Measurements from ENCODE around the gene NRL. TPM values are rescaled to one million over a fixed set of nuclear protein-coding genes. Genes with fewer than 3 reads are reported as not detected.
"Not testable (repeated sequence)": the region's sequence is repeated elsewhere in the genome, so short reads cannot be mapped to it uniquely, and the experiment has no call there.

Gene NRL
- total RNA-seq, 1 donor, result 1.8 TPM

GRCh38 chr14:24036169-24036962 is 78.4 kb downstream of the NRL start:
- peak overlapping the region; percentile 92 for H3K4me2 ChIP-seq (ENCODE audit: insufficient read depth, low read length)
- peak overlapping the region; percentile 99 for H2AFZ ChIP-seq (ENCODE audit: low read length)
- no peaks in the 10 kb centered on the region for H4K20me1 ChIP-seq (ENCODE audit: insufficient read depth, low read length)
- DNase-seq (ENCODE audit: insufficient read length, low spot score, missing footprints), result peak; percentile 88
- H3K79me2 ChIP-seq (ENCODE audit: insufficient read depth, low read length), result no peaks in the 10 kb centered on the region
- no peaks in the 10 kb centered on the region for H3K36me3 ChIP-seq (ENCODE audit: insufficient read depth, low read length)
- peak overlapping the region; percentile 79 for H3K4me3 ChIP-seq (ENCODE audit: insufficient read depth, low read length)
- no peaks in the 10 kb centered on the region for H3K27me3 ChIP-seq (ENCODE audit: insufficient read depth, low read length)
- no peaks in the 10 kb centered on the region for H3K4me1 ChIP-seq (ENCODE audit: insufficient read depth, low read length)
- TF ChIP-seq CTCF (IDR thresholded peaks at IDR 0.05; ENCODE audit: extremely low read depth, low read depth, low read length), result peak; percentile 73
- no peaks in the 10 kb centered on the region for H3K9me3 ChIP-seq (ENCODE audit: low read depth, low read length)
- peak overlapping the region; percentile 32 for H3K27ac ChIP-seq (ENCODE audit: low read depth, low read length)

GRCh38 chr14:24035769-24036168 is 79.0 kb downstream of the NRL start:
- H3K4me1 ChIP-seq (ENCODE audit: insufficient read depth, low read length); H3K27ac ChIP-seq (ENCODE audit: low read depth, low read length); H3K79me2 ChIP-seq (ENCODE audit: insufficient read depth, low read length); H3K9me3 ChIP-seq (ENCODE audit: low read depth, low read length); H3K27me3 ChIP-seq (ENCODE audit: insufficient read depth, low read length); H4K20me1 ChIP-seq (ENCODE audit: insufficient read depth, low read length); DNase-seq (ENCODE audit: insufficient read length, low spot score, missing footprints); H3K36me3 ChIP-seq (ENCODE audit: insufficient read depth, low read length); H2AFZ ChIP-seq (ENCODE audit: low read length): not testable (repeated sequence)
- peak overlapping the region; percentile 79 for H3K4me3 ChIP-seq (ENCODE audit: insufficient read depth, low read length)
- H3K4me2 ChIP-seq (ENCODE audit: insufficient read depth, low read length), result peak overlapping the region; percentile 92

- H3K27ac ChIP-seq (ENCODE audit: low read depth, low read length), result no peak overlapping the region
- no peak overlapping the region for H3K4me3 ChIP-seq (ENCODE audit: insufficient read depth, low read length)
- no peaks in the 10 kb centered on the region for H3K9me3 ChIP-seq (ENCODE audit: low read depth, low read length)
- DNase-seq (ENCODE audit: insufficient read length, low spot score, missing footprints), result peak; percentile 25
- H3K79me2 ChIP-seq (ENCODE audit: insufficient read depth, low read length), result no peaks in the 10 kb centered on the region
- H3K4me2 ChIP-seq (ENCODE audit: insufficient read depth, low read length), result no peak overlapping the region
- H4K20me1 ChIP-seq (ENCODE audit: insufficient read depth, low read length), result no peaks in the 10 kb centered on the region
- no peak for TF ChIP-seq CTCF (IDR thresholded peaks at IDR 0.05; ENCODE audit: extremely low read depth, low read depth, low read length)
- no peak overlapping the region for H2AFZ ChIP-seq (ENCODE audit: low read length)
- no peaks in the 10 kb centered on the region for H3K36me3 ChIP-seq (ENCODE audit: insufficient read depth, low read length)
- H3K27me3 ChIP-seq (ENCODE audit: insufficient read depth, low read length), result no peaks in the 10 kb centered on the region
- no peaks in the 10 kb centered on the region for H3K4me1 ChIP-seq (ENCODE audit: insufficient read depth, low read length)
Measured at GRCh38 chr14:24032727-24033418, 81.9 kb downstream of the NRL start.

- H3K4me1 ChIP-seq (ENCODE audit: insufficient read depth, low read length); H3K36me3 ChIP-seq (ENCODE audit: insufficient read depth, low read length); H3K79me2 ChIP-seq (ENCODE audit: insufficient read depth, low read length); H3K4me2 ChIP-seq (ENCODE audit: insufficient read depth, low read length); H2AFZ ChIP-seq (ENCODE audit: low read length); H3K27me3 ChIP-seq (ENCODE audit: insufficient read depth, low read length); DNase-seq (ENCODE audit: insufficient read length, low spot score, missing footprints); H3K27ac ChIP-seq (ENCODE audit: low read depth, low read length); H3K4me3 ChIP-seq (ENCODE audit: insufficient read depth, low read length); H4K20me1 ChIP-seq (ENCODE audit: insufficient read depth, low read length); H3K9me3 ChIP-seq (ENCODE audit: low read depth, low read length): not testable (repeated sequence)
Measured at GRCh38 chr14:24031331-24031730, 83.4 kb downstream of the NRL start.

GRCh38 chr14:24029687-24030086 is 85.1 kb downstream of the NRL start:
- not testable (repeated sequence) for H4K20me1 ChIP-seq (ENCODE audit: insufficient read depth, low read length); H3K4me1 ChIP-seq (ENCODE audit: insufficient read depth, low read length); H3K79me2 ChIP-seq (ENCODE audit: insufficient read depth, low read length); H3K27me3 ChIP-seq (ENCODE audit: insufficient read depth, low read length); DNase-seq (ENCODE audit: insufficient read length, low spot score, missing footprints); H3K4me3 ChIP-seq (ENCODE audit: insufficient read depth, low read length); H2AFZ ChIP-seq (ENCODE audit: low read length); H3K9me3 ChIP-seq (ENCODE audit: low read depth, low read length); H3K27ac ChIP-seq (ENCODE audit: low read depth, low read length); H3K36me3 ChIP-seq (ENCODE audit: insufficient read depth, low read length); H3K4me2 ChIP-seq (ENCODE audit: insufficient read depth, low read length)

Small RNAs within 50 kb of the gene (small RNA-seq; reads per million reads assigned to genes)
- not detected for gene RNA5SP383

Other genes with a start within 250 kb of the NRL start
- 31.5 and 36.5 TPM in 2 replicates for gene DHRS4, start 161.2 kb downstream of the NRL start, total RNA-seq
- 9.0 and 9.7 TPM in 2 replicates for gene DHRS4L2, start 126.0 kb downstream of the NRL start, total RNA-seq
- not detected in 2 replicates for gene CARMIL3, start 62.9 kb downstream of the NRL start, total RNA-seq
- not detected in 2 replicates for gene CPNE6, start 43.4 kb downstream of the NRL start, total RNA-seq
- 26.2 and 35.1 TPM in 2 replicates for gene PCK2, start 20.6 kb downstream of the NRL start, total RNA-seq
- 73.4 and 84.7 TPM in 2 replicates for gene DCAF11, start 172 bp downstream of the NRL start, total RNA-seq
- gene FITM1, start 15.7 kb upstream of the NRL start, total RNA-seq, result 0.29 and 0.72 TPM in 2 replicates
- 95.5 and 111 TPM in 2 replicates for gene PSME1, start 21.2 kb upstream of the NRL start, total RNA-seq
- gene EMC9, start 26.6 kb upstream of the NRL start, total RNA-seq, result 6.9 and 9.1 TPM in 2 replicates
- 47.7 and 55.7 TPM in 2 replicates for gene PSME2, start 31.7 kb upstream of the NRL start, total RNA-seq
- gene RNF31, start 32.5 kb upstream of the NRL start, total RNA-seq, result 43.9 and 49.6 TPM in 2 replicates
- gene IRF9, start 46.3 kb upstream of the NRL start, total RNA-seq, result 102 and 117 TPM in 2 replicates
- 3.3 and 3.5 TPM in 2 replicates for gene REC8, start 57.1 kb upstream of the NRL start, total RNA-seq
- gene IPO4, start 73.9 kb upstream of the NRL start, total RNA-seq, result 38.9 and 47.0 TPM in 2 replicates
- gene TM9SF1, start 80.5 kb upstream of the NRL start, total RNA-seq, result 78.2 and 84.3 TPM in 2 replicates
- 0.36 TPM in 1 of 2 replicates, not detected in the other for gene TSSK4, start 90.7 kb upstream of the NRL start, total RNA-seq
- 19.2 TPM in 2 replicates for gene CHMP4A, start 98.5 kb upstream of the NRL start, total RNA-seq
- 14.1 and 14.8 TPM in 2 replicates for gene MDP1, start 101.1 kb upstream of the NRL start, total RNA-seq
- 56.3 and 69.1 TPM in 2 replicates for gene NEDD8, start 117.4 kb upstream of the NRL start, total RNA-seq
- 70.7 and 86.5 TPM in 2 replicates for gene GMPR2, start 118.0 kb upstream of the NRL start, total RNA-seq
- gene TINF2, start 127.7 kb upstream of the NRL start, total RNA-seq, result 62.6 and 63.4 TPM in 2 replicates
- gene TGM1, start 148.2 kb upstream of the NRL start, total RNA-seq, result 0.36 and 1.2 TPM in 2 replicates
- 28.9 and 34.0 TPM in 2 replicates for gene RABGGTA, start 156.6 kb upstream of the NRL start, total RNA-seq
- gene DHRS1, start 184.8 kb upstream of the NRL start, total RNA-seq, result 9.8 and 13.6 TPM in 2 replicates
- gene NOP9, start 184.9 kb upstream of the NRL start, total RNA-seq, result 17.4 and 21.0 TPM in 2 replicates
- gene CIDEB, start 193.0 kb upstream of the NRL start, total RNA-seq, result 0.36 and 0.59 TPM in 2 replicates
- gene LTB4R2, start 195.2 kb upstream of the NRL start, total RNA-seq, result 4.7 and 5.1 TPM in 2 replicates
- gene LTB4R, start 196.6 kb upstream of the NRL start, total RNA-seq, result 1.2 and 1.8 TPM in 2 replicates
- 17.7 and 18.8 TPM in 2 replicates for gene ADCY4, start 220.1 kb upstream of the NRL start, total RNA-seq
- gene RIPK3, start 225.0 kb upstream of the NRL start, total RNA-seq, result 9.1 and 11.9 TPM in 2 replicates